Measurements from ENCODE around the gene GARRE1.
"Not testable (repeated sequence)": the region's sequence is repeated elsewhere in the genome, so short reads cannot be mapped to it uniquely, and the experiment has no call there.

Gene GARRE1

DNA sequence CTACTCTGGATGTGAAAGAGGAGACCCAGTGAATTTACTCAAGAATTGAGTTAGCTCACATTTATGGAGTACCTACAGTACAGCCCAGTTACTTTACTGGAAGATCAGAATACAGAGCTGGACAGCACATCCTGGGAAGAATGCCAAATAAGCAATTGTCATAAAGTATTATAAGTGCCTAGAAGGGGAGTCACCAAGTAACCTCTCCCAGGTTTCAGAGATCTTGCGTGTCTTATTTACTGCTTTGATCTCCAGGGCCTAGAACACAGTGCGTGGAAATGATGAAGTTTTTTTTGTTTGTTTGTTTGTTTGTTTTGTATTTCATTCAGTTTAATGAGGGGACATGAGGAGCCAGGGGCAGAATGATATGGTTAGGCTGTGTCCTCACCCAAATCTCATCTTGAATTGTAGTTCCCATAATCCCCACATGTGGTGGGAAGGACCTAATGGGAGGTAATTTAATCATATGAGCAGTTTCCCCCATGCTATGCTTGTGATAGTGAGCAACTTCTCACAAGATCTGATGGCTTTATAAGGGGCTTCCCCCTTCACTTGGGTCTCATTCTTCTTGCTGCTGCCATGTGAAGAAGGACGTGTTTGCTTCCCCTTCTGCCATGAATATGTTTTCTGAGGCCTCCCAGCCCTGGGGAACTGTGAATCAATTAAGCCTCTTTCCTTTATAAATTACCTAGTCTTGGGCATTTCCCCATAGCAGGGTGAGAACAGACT, 5.2 kb downstream of the GARRE1 start:
- DNase-seq, result no peak

DNA sequence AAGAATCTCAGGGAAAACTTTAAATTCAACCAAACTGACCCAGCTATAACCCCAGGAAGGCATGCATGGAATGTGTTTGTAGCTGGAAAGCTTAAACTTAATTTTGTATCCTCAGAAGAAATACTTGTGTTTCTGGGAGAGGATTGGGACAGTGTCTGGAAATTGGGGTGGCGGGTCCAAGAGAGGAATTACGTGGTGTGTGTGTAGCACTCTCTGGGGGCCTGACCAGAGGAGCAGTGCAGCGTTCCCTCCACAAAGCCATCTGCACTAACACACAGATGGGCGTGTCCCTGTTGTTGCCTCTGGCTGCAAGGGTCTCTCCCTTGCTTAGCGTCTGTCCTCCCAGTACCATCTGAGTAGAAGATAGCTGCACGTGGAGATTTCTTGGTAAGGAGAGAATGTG, 6.4 kb downstream of the GARRE1 start:
- no peak for DNase-seq

DNA sequence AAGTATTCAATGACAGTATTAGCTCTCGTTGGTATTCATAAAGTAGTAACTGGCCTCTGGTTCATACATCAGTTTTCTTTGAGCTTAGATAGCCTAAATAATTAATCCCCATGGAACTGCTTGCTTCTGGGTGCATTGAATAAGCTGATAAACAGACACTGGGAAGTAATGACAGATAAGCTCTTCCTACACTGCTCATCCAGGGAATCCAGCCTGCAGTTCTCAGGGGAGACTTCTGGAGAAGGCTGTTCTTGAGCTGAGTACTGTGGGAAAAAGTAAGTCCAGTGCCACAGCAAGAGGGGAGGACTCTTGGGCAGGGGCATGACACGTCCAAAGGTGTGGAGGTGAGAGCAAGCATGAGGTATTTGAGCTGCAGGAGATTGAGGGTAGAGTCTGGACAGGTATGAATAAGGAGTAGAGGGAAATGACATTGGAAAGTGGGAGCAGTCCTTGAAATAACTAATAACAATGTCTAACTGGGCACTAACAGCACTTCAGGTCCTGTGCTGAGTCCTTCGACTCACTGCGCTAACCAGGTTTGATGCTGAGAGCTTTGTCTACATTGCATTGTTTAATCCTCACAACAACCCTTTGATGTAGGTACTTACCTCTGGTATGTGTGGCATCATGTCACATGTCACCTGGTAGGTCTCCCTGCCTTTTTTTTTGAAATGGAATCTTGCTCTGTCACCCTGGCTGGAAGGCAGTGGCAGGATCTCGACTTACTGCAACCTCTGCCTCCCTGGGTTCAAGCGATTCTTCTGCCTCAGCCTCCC, 7.2 kb downstream of the GARRE1 start:
- no peak for DNase-seq

DNA sequence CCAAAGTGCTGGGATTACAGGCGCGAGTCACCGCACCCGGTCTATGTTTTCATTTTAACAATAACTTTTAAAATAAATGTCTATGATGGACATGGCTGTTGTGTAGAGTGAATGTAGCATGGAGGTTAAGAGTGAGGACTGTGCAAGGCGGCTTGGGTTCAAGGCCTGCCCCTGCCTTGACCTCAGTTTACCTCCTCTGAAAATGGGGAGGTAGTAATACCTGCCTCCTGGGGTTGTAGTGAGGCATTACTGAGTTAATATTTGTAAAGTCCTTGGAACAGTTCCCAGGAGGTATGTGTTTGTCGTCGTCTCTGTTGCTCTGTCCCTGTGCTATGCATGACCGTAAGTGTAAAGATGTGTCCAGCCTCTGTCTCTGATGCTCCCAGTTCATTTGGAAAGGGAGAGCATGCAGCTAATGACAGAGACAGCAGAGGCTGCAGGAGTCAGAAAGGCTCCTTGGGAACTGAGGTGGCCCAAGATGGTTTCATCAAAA, 9.4 kb downstream of the GARRE1 start:
- DNase-seq, result no peak

DNA sequence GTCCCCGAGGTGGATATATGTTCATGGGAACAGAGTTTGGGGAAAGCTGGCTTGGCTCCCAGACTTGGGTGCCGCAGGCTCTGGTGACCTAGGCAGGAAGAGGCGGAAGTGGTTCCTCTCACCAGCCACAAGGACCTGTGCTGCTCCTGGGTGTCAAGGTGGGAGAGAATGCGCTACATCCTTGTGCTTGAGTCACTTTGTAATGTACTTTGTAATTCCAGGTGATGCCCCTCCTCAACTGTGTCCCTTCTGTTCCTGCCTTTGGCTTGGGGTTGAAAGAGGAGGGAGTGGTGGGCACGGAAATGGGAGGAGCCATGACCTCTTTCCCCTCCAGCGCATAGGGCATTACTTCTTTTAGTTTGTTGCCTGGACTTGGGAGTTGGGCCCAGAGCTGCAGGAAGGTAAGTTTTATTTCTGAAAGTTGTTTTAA, 10.9 kb downstream of the GARRE1 start:
- no peak for DNase-seq

DNA sequence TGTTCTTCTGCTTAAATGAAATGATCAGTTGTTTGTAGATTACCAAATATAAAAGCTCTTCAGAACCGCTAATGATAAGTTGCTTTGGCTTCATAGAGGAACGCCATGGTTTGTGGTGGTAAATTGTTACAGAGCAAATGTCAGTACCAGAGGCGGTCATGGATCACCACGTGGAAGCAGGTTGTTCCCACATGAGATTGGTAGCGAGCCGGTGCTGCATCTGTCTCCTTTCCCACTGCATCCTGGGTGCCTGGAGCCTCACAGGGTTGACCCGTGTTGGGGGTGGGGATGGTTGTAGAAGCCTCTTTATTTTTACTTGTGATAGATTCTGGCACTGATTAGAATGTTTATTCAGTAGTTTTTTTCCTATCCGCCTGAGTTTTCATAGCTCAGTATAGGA, 14.7 kb downstream of the GARRE1 start:
- DNase-seq, result no peak

DNA sequence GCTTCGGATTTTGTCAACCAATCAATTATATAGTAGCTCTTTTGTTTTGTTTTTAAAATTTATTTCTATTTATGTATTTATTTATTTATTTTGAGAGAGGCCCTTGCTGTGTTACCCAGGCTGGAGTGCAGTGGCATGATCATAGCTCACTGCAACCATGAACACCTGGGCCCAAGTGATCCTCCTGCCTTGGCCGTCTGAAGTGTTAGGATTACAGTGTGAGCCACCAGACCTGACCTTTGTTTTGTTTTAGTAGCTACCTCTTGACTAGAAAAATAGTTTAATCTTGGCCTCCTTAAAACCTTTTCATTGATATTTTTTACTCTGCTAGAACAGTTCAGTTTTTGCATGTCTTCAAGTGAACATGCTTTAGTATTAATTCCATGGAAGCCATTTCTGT, 15.1 kb downstream of the GARRE1 start:
- DNase-seq, result no peak

DNA sequence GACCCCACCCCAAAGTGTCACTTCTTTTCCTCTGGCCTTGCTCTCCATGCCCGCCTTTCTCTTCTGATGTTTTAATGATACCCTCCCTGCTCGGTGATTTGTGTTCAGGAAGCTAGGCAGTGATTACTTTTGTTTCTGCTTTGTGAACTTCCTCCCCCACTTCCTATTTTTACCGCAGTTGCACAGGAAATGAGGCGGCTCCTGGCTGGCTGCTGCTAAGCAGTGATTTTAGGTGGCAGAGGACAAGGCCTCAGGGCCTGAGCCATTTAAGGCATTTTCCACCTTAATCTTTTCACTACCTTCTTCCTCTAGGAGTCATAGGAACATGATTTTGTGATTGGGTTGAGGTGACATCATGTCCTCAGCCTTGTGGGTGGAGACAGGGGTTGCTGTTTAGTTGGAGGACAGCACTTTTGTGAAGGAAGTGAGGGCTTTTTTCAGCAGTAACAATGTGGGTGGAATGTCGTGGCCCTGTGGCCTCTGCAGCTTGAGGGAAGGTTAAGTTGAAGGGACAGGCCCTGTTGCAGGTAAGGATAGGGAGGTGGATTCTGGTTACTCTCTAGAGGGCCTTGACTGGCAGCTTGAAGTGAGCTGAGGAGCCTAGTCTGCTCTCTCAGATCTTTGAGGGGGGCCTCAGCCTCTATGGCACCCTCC, 15.7 kb downstream of the GARRE1 start:
- no peak for DNase-seq

DNA sequence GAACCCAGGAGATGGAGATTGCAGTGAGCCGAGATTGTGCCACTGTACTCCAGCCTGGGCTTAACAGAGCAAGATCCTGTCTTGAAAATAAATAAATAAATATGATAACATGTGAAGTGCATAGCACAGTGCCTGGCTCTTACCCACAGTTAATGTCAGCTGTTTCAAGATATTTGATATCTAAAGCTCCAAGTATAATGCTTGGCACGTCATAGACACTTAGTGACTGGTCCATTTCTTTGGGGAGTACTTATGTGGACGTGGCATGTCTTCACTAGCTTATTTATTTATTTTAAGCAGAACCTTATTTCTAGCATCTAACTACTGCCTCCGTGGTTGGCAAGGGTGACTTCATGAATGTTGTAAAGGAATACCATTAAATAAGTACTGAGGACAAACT, 18.8 kb downstream of the GARRE1 start:
- DNase-seq, result no peak

DNA sequence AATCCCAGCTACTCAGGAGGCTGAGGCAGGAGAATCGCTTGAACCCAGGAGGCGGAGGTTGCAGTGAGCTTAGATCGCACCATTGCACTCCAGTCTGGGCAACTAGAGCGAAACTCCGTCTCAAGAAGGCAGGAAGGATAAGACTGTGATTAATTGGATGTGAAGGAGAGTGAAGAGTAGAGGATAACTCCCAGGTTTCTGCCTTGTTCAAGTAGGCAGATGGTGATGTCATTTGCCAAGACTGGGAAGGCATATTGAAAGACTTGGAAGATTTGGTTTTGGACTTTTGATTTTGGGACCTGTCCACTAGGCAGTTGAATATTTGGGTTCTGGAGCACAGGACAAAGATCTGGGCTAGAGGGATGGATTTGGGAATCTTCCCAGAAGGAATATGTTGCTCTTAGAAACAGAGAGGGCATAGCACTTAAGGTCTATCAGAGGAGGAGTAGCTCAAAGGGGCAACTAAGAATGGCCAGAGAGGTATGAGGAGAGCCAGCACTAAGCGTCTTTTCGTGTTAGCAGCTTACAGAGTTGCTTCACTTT, 20.0 kb downstream of the GARRE1 start:
- no peak for DNase-seq

DNA sequence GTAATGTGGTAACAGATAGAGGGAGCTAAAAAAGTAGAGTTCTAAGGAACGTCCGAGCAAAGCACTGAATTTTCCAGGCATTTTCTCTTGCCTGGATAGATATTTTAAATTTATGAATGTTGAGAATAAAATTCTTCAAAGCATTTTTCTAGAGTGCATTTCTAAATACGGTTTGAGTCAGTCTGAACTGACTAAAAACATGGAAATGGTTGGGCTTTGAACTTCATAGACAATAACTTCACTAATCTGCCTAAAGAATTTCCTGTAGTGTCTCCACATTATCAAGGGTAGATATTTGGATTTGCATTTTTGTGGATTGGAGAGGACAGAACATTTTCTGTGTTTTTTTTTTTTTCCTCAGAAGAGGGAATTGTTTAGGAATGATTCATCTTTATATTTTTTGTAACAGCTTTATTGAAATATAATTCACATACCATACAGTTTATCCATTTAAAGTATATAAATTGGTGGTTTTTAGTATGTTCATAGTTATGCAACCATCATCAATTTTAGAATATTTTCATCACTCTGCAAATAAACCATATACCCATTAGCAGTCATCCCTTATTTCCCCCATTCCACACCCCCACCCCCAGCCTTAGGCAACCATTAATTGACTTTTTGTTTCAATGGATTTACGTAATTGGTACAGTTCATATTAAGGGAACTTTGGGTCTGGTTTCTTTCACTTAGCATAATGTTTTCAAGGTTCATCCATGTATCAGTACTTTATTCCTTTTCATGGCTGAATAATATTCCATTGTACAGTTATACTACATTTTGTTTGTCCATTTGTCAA, 20.7 kb downstream of the GARRE1 start:
- DNase-seq, result no peak

DNA sequence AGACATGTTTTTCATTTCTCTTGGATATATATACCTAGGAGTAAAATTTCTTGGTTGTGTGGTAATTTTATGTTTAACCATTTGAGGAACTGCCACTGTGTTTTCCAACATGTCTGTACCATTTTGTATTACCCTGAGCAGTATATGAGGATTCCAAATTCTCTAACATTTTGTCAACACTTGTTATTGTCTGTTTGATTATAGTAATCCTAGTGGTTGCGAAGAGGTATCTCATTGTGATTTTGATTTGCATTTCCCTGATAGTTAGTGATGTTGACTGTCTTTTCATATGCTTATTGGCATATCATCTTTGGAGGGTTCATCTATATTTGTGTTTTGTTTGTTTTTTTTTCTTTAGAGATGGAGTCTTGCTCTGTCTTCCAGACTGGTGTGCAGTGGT, 21.4 kb downstream of the GARRE1 start:
- DNase-seq, result no peak

DNA sequence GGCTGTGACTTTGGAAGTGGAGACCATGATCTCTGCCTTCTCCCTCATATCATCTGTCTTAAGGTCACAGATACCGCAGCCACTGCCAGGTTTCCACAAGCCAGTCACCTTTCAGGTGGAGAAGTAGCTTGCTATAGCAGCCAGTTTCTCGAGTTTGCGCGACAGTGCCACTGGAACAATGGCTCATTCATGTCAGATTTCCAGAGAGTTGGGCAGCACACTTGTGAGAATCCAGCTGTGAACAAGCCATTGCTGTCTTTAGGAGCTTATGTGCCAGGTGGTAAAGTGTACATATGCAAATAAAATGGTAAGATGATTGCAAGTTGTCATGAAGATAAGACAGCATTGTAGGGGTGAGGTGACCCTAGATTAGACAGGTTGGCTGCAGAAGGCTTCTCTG, 22.3 kb downstream of the GARRE1 start:
- DNase-seq, result no peak

DNA sequence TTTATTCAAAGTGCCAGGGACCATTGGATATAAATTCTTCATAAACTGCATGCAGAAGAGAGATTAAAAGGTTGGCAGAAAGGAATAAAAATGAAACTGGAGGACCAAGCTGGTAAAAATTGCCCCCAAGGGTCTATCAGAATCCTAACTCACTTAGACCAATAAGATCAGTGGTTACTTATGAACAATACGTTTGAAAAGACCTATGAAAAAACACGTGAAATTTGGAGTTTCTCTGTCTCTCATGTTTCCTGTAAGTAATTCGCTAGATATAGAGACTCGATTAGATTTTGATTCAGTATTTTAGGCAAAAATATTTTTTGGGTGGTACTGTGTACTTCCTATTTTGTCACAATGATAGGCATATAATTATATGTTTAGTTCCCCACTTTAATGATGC, 22.9 kb downstream of the GARRE1 start:
- DNase-seq, result no peak

DNA sequence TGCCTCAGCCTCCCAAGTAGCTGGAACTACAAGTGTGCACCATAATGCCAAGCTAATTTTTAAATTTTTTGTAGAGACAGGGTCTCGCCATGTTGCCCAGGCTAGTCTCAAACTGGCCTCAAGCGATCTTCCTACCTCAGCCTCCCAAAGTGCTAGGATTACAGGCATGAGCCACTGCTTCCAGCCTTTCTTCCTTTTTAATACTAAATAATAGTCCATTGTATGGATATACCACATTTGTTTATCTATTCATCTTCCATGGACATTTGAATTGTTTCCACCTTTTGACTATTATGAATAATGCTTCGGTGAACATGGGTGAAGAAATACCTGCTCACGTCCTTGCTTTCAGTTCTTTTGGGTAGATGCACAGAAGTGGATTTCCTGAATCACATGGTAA, 24.4 kb downstream of the GARRE1 start:
- no peak for DNase-seq

DNA sequence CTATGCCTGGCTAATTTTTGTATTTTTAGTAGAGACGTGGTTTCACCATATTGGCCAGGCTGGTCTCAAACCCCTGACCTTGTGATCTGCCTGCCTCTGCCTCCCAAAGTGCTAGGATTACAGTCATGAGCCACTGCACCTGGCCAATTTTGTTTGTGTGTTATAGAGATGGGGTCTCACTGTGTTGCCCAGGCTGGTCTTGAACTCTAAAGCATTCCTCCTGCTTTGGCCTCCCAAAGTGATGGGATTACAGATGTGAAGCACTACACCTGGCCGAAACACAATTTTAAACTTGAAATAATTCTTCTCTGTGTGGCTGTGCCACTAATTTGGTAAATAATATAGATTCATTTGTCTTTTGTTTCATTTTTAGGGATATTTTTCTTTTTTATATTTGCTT, 27.1 kb downstream of the GARRE1 start:
- DNase-seq, result not testable (repeated sequence)

DNA sequence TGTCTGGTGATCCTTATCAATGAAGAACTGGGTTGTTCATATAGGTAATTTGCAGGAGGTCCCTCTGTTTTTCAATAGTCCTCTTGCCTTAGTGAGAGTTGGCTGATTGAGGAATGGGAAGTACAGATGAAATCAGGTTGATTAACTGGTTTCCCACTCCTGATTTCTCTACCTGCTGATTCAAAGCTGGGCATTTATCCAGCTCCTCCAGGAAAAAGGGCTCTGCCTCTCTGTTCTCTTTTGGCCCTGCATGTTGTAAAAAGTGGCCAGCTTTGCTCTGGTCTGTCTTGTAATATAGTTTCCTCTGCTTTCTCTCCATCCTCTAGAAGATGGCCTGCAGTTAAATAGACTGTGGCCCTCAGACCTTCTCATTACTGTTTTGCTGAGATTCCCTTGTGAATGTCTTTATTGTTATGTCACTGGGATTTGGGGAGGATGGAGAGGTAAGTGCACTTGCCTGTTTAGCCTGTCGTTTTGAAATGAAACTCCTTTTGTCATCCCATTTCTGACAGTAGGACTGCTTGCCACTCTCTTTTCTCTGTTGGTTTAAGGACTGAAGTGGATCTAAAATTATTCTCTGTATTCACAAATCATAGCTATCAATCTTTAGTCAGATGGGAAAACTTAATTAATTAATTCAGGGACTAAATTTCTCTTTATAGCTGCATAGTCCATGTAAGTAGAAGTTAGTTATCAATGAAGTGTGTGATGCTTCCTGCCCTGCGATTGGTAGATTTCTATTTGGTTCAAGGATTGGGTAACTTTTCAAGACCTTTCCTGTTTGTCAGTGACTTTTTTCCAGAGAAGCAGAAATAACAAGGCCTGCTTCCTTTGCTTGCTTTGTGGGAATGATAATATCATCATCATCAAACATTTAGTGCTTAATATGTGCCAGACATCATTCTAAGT, 28.5 kb downstream of the GARRE1 start:
- DNase-seq, result no peak

DNA sequence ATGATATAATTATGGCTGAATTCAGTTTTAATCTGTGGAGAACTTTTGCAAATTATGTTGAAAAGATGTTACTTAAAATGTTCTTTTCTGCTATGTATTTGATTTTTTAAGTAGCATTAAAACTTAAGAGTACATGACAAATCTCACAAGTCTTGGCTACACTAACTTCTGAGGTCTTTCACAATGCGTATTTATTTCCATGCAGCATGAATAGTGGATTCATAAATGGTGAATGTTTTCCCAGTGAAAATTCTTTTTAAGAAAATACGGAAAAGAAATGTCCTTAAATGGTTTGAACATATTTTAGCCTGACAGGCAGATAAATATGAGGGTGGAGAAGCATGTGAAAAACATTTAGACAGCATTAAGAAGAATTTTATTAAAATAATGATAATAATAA, 30.2 kb downstream of the GARRE1 start:
- no peak for DNase-seq

DNA sequence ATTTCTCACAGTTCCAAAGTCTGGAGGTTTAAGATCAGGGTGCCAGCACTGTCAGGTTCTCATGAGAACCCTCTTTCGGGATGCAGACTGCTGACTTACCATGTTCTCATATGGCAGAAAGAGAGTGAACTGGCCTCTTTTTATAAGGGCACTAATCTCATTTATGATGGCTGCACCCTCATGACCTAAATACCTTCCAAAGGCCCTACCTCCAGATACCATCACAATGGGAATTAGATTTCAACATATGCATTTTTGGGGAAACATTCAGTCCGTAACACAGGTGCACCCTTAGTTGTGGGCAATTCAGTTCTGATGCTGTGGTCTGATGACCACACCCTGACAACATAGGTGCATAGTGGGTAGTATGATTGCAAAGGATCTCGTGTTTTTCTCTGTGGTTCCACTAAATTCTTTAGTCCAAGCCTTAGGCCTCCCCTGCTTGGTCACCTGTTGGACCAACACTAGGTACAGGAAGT, 33.3 kb downstream of the GARRE1 start:
- DNase-seq, result no peak

DNA sequence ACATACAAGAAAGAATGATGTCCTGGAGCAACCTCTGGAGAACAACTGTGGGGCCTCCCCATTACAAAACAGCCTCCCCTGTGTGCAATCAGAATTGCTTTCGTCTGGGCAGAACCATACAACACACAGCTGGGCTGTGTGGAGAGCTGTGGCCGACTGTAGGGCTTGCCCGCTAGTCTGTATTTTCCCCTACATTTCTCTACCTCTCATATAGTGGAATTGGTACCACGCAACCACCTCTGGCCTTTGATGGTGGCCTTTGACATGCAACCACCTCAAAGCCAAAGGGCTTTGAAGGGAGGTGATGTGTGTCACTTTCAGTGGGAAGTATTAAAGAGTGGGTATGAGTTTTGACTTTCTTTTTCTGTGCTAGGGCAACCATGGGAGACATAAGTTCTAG, 34.0 kb downstream of the GARRE1 start:
- no peak for DNase-seq

DNA sequence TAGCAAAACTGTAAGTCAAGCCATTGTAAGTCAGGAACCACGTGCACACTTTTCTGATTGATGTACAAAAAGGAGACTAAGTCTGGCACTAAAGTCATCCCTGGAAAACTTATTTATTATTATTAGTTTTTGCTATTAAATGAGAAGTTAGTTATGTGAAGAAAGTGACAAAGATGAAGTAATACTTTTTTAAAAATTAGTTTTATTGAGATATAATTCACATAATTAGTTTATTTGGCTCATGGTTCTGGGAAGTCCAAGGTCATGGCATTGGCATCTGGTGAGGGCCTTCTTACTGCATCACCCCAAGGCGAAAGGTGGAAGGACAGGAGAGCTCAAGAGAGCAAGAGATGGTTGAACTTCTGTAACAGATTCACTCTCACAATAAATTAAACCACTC, 36.9 kb downstream of the GARRE1 start:
- no peak for DNase-seq

DNA sequence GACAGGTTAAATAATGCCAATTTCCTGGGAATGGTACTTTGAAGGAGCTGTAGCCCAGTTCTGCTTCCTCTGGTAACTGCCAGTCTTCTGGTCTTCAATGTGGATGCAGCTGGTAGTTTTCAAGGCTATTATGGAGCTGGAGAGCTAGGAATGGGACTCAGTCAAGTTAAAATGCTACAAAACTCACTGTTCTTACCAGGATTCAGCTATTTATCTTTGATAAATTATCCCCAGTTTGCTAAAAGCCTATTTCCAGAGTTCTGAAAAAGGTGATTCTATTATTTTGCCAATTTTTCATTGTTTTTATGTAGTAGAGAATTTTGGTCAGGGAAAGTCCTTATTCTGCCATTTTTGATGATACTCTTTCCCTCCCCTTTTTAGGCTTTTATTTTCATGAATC, 40.7 kb downstream of the GARRE1 start:
- DNase-seq, result no peak

Measured in retina (tissue), 1 donor.